Choroid plexus epithelial cell (primary cell): ENCODE measurements around the gene PABPN1.

ENCODE experiments used
- DNase-seq: peaks from one replicate; pipeline ENCODE4 v3.0.0-alpha.2; 2010; ENCODE audit warnings: low read depth
- H3K4me3 ChIP-seq: 2 replicates; pipeline ENCODE4 v1.5.1; 2011; ENCODE audit warnings: low read depth, mild to moderate bottlenecking, control low read depth, low read length, moderate library complexity
- CTCF ChIP-seq: conservative IDR thresholded peaks from 2 replicates; pipeline ENCODE4 v1.5.1; 2011; ENCODE audit warnings: low read depth, mild to moderate bottlenecking, control low read depth, inconsistent platforms, low read length, moderate library complexity

Gene PABPN1

GRCh38 chr14:23344481-23344880 is 23.2 kb downstream of the PABPN1 start:
- no peak overlapping the region for H3K4me3 ChIP-seq
- peak; percentile 41 for TF ChIP-seq CTCF
- DNase-seq = no peak

- no peak for DNase-seq
- H3K4me3 ChIP-seq = no peak overlapping the region
- TF ChIP-seq CTCF = no peak
These were observed 24.9 kb downstream of the PABPN1 start for GRCh38 chr14:23345987-23346692.

GRCh38 chr14:23346693-23347405 is 25.6 kb downstream of the PABPN1 start:
- TF ChIP-seq CTCF = no peak
- no peak for DNase-seq
- H3K4me3 ChIP-seq = no peak overlapping the region

GRCh38 chr14:23347406-23348296 is 26.4 kb downstream of the PABPN1 start:
- no peak for TF ChIP-seq CTCF
- no peak for DNase-seq
- no peak overlapping the region for H3K4me3 ChIP-seq

GRCh38 chr14:23348297-23348655 is 27.0 kb downstream of the PABPN1 start:
- TF ChIP-seq CTCF = no peak
- H3K4me3 ChIP-seq = no peak overlapping the region
- DNase-seq = no peak

- H3K4me3 ChIP-seq = no peak overlapping the region
- DNase-seq = no peak
- TF ChIP-seq CTCF = no peak
These were observed 28.0 kb downstream of the PABPN1 start for GRCh38 chr14:23349156-23349845.
